NCI-H345 treated with DMSO at 0.1 percent for 48 hours (cell line): ENCODE results near the gene THAP4.
"Not testable (repeated sequence)": the region's sequence is repeated elsewhere in the genome, so short reads cannot be mapped to it uniquely, and the experiment has no call there.

Experiments
- DNase-seq: peaks from one replicate; lab custom pipeline; 2025; ENCODE audit not compliant: unreplicated experiment; lab: John Stamatoyannopoulos, UW

The THAP4 gene

DNA sequence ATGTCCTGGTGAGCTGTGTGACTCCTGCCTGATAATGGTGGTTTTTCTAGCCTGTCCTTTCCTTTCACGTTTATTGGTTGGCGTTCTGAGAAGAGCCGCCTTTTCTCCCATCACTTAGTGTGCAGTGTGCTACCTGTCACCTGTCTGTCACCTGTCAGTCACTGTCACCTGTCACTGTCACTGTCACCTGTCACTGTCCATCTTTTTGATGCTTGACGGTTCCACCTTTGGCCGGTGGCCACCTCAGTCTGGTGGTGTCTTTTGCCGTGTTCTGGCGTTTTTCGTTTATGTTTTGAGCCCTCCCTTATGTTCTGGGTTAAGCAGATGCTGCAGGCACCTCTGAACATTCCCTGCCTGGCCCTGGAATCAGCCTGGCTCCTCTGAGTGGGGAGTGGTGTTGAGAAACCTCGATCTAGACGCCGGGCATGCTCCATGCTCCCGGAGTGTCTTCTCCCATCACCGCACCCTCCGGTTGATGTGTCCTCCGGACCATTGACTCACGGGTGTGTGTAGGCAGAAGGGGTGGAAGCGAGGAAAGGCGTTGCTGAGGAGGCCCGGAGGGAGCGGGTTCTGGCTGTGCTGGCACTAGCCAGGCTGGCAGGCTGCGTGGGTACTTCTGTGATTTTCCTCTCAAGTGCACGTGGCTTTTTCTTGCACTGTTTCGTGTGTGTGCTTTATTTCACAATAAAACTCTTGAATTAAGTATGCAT, 28.9 kb upstream of the THAP4 start:
- no peak for DNase-seq

DNA sequence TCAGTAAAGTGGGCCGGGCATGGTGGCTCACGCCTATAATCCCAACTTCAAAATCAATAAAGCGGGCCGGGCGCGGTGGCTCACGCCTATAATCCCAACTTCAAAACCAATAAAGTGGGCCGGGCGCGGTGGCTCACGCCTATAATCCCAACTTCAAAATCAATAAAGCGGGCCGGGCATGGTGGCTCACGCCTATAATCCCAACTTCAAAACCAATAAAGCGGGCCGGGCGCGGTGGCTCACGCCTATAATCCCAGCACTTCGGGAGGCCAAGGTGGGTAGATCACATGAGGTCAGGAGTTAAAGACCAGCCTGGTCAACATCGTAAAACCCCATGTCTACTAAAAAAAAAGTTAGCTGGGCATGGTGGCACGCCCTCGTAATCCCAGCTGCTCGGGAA, 25.8 kb upstream of the THAP4 start:
- not testable (repeated sequence) for DNase-seq

DNA sequence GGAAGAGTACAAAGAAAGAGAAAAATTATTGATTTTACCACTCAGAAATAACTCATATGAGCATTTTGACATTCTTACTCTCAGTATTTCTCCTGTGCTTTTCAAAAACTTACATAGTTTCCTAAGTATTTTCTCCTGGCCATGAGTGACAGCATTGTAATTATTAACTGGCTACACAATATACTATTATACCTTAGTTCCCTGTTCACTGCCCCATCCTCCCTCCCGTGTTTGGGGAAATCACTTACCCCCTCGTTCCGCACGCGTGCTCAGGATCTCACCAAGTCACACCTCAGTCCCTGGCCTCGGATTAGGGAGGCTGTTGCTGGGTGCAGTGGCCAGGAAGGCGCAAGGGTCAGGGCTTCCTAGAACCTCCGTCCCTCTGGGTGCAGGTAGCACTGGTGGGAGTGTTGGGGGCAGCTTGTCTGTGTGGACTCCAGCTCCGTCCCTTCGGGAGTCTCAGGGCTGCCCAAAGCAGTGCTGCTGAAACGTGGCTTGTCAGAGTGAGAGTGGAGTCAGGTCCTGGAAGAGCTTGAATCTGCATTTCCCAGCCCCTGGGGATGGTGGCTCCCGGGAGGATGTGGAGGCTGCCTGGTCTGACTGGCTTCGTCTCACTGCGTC, 23.7 kb upstream of the THAP4 start:
- no peak for DNase-seq

GRCh38 chr2:241659150-241659739, 22.3 kb upstream of the THAP4 start:
- peak; percentile 12 for DNase-seq

DNA sequence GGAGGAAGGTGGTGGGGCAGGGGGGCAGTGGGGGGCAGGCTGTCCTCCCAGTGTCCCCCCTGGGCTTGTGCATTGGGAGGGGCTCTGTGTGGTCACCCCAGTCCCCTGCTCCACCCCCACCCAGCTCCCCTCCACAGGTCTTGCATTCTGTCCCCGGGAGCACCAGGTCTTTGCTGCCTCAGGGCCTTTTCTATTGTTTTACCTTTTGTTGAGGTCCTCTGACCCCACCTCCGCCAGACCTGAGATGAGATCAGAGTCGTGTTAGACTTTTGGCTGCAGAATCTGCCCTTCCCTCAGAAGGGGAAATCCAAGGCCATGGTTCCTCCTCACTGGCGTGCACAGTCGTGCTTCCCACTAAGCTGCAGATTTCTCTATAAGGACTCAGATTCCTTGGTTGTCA, 21.3 kb upstream of the THAP4 start:
- no peak for DNase-seq

GRCh38 chr2:241657786-241658254, 20.9 kb upstream of the THAP4 start:
- no peak for DNase-seq

DNA sequence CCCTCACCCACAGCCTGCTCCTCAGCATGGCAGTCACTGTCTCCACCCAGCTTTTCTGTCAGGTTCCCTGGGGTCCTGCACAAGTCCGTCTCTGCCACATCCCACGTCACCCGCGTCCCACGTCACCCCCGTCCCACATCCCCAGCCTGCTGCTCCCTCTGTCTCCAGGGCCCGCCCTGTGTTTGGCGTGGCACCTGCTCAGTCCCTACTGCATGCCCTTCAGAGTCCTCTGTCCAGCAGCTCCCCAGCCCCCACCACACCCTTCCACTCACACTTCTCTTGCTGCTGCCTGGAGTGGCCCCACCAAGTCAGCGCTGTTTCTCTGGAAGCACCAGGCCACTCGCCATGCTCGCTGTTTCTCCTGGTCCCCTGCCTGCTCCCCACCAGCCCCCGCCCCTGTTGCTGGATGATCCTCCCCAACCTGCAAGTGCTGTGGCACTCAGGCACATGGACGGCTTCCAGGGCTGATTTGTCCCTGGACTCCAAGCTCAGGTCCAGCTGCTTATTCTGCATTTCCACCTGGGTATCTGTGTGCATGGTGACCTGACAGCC, 19.3 kb upstream of the THAP4 start:
- no peak for DNase-seq

DNA sequence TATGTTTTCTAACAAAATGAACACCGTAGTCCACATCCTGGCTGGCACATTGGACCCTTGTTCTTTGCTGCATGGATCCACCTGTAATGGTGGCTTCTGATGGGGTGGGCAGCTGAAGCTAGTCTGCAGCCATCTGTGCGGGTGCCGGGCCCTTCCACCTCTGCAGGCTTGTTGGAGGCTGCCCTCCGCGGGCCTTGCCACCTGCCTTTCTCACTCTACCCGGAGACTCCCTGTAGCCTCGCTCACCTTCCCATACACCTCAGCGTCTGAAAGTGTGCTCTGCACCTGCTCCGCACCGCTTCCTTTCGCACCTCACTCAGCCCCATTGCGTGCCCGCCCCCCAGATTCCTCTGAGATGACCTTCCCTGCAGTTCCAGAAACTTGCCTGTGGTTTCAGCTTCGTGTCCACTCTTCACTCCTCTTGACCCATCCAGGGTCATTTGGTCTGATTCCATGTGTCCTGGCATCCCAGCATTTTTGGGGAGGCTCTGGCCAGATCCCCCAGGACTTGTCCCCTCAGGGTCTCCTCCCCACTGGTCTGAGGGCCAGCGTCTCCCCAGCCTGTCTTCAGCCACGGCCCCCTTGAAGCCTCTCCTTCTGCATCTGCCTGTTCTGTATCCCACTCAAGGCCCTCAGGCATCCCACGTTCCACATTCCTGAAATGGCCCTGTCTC, 18.7 kb upstream of the THAP4 start:
- no peak for DNase-seq

DNA sequence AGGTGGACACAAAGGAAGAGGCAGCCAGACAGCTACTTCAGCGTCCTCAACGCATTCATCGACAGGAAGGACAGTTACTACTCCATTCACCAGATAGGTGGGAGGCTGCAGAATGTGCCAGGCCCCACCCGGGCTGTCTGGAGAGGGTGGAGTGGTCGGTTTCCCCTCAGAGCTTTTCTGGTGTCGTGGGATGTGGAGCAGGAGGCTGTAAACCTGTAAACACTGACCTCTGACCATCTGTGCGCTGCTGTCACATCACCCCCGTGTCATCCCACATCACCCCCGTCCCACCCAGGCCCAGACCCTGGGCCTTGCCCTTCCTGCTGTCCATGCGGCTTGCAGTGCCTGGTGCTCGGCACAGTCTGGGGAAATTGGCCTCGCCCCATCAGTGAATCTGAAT, 17.6 kb upstream of the THAP4 start:
- no peak for DNase-seq

DNA sequence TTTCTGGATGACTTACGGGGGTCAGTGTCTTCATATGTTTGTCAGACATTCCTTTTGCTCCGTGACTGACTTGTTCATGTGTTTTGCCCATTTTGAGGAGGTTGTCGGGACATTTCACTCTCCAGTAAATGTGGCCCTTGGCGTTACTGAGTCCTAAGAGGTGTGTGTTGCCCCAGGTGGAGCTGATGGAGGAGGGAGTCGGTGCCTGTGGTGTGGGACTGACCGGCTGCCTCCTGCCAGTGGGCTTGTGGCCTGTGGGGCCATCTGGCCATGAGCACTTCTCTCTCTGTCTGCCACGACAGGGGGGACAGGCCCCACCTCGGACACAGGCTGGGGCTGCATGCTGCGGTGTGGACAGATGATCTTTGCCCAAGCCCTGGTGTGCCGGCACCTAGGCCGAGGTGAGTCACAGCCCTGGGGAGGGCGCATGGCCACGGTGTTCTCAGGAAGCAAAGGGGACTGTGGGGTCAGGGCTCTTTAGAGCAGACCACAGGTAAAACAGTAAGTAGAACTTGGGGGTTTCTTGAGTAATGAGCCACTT, 16.3 kb upstream of the THAP4 start:
- DNase-seq, result no peak

- DNase-seq, result no peak
Observed at GRCh38 chr2:241652722-241653121, 15.8 kb upstream of the THAP4 start.

DNA sequence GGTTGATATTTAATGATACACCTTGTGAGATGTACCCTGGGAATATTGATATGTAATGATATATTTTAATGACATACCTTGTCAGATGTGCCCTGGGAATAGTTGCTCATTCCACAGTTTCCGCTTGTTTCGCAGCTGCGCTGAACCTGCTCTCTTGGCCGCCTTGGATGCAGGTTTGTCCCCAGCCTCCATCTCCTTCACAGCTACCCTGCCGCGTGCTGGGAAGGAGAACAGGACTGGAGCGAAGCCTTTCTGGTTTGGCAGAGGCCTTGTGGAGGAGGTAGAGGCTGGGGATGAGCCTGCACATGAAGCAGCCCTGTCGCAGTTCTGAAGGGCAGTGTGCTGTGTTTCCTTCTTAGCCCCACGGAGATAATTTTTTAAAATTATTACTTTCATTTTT, 15.2 kb upstream of the THAP4 start:
- DNase-seq, result no peak

DNA sequence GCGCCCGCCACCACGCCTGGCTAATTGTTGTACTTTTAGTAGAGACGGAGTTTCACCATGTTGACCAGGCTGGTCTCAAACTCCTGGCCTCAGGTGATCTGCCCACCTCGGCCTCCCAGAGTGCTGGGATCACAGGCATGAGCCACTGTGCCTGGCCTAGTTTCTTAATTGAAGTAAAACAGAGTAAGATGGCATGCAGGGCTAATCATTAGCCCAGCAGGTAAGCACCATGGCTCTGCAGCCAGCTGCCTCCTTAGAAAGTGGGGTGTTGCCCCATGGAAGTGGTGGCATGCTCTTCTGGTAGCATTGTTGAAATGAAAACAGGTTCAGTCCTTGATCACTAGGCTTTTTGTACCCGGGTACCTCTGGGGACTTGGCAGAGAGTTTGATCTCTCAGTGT, 13.0 kb upstream of the THAP4 start:
- DNase-seq, result no peak

GRCh38 chr2:241649404-241649803, 12.4 kb upstream of the THAP4 start:
- DNase-seq, result no peak

DNA sequence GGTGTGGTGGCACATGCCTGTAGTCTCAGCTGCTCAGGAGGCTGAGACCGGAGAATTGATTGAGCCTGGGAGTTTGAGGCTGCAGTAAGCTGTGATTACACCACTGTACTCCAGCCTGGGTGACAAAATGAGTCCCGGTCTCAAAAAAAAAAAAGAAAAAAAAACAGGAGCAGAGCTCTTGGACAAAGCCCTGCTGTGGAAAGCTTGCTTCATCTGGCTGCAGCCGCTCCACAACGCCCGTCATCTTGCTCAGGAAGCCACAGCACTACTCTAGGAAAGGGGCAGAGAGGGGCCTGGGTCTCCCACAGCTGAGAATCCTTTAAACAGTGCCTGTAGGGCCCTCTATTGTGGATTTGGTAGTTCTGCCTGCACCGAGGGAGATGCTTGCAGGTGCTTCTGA, 11.5 kb upstream of the THAP4 start:
- DNase-seq, result no peak

- DNase-seq, result no peak
Observed at GRCh38 chr2:241645915-241646645, 9.1 kb upstream of the THAP4 start.

- no peak for DNase-seq
Observed at GRCh38 chr2:241645056-241645914, 8.3 kb upstream of the THAP4 start.

- no peak for DNase-seq
Observed at GRCh38 chr2:241641631-241642030, 4.7 kb upstream of the THAP4 start.

DNA sequence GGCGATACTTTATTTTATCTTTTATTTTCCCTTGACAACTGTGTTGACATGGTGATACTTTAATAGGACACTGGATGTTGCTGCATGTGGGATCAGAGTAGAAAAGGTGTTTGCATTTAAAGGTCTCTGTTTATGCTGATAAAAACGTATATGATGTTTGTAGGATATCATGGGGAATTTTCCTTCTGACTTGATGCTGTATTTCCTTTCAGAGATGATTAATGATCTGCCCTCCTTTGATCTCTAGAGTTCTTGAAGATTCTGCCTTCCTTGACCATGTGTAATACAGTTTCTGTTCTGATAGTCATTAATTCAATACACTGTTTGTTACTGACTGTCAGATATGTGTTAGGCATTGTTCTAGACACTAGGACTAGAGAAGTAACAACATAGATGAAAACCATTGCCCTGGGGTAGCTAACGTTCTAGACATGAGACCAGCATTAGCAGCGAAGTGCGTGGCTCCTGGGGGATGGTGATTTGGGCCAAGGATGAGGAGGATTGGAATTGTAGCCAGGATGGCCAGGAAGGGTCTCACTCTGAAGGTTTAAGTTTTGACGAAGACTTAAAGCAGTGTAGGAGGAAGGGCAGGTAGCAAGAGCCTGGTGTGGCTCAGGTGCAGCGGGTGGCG, 3.3 kb upstream of the THAP4 start:
- no peak for DNase-seq
